Kasumi-1 (cell line): Measurements from ENCODE around the gene CTNNA3.
A peak's percentile ranks its signal among the peaks of the same experiment; 100 is the strongest.

Experiments used
- DNase-seq, 2 experiments: peaks; one replicate each; lab custom pipeline; 2025; lab: John Stamatoyannopoulos, UW

Gene CTNNA3

GRCh38 chr10:66537186-66537585, 1158.8 kb downstream of the CTNNA3 start:
- DNase-seq: no peak

GRCh38 chr10:66535439-66535838, 1160.6 kb downstream of the CTNNA3 start:
- DNase-seq: no peak

- DNase-seq: no peak
These were observed 1161.1 kb downstream of the CTNNA3 start for GRCh38 chr10:66534866-66535265.

GRCh38 chr10:66521506-66521905, 1174.5 kb downstream of the CTNNA3 start:
- DNase-seq: no peak

GRCh38 chr10:66519616-66520015, 1176.4 kb downstream of the CTNNA3 start:
- DNase-seq: no peak

DNA sequence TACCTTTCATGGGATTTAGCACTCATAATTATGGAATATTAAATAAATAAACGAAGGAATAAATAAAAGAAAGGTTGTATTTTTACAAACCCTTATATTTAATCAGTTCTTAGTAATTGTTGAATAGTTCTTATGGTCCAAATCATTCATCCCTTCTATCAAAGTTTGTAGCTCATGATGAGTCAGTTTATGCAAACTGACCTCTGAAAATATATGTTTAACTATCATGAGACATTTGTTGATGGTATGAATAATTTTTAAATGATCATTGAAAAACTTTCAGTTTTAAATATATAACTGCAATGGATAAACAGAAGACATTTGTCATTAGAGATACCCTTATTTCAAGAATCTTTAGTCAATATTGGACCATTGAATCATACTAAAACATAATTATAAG, 1181.3 kb downstream of the CTNNA3 start:
- no peak for DNase-seq

DNA sequence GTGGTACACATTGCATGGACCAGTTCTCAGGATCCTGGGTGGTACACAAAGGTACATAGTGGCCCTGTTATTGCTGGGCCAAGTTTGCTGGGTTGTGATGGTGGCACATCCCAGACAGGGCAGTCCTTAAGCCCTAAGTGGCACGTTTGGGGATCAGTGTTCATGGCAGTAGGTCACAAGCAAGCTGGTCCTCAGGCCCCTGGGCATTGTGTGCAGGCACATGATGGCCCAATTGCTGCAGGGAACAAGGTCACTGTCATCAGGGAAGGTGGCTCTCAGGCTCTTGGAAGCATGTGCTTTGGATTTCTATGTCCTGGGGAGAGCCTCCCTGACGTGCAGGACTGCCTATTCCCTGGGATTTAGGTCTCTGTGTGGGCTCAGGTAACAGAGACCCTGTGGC, 1182.5 kb downstream of the CTNNA3 start:
- DNase-seq: no peak

GRCh38 chr10:66505003-66505657, 1190.9 kb downstream of the CTNNA3 start:
- no peak for DNase-seq

DNA sequence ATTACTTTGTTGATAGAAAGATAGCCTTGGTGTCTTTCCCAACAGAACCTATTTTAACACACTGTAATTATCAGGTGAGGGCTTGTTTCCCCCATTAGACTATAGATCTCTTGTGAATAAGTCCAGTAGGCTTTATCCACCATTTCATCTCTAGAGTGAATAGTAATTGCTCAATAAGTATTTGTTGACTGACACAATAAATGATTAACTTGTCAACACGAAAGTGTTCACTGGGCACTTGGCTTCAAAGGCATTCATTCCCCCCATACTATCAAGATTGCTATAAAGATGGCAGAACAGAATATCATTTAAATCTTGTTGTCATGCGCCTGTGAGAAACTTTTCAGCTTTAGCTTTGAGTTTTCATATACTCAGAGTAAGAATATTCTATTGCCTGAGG, 1194.6 kb downstream of the CTNNA3 start:
- DNase-seq: no peak

DNA sequence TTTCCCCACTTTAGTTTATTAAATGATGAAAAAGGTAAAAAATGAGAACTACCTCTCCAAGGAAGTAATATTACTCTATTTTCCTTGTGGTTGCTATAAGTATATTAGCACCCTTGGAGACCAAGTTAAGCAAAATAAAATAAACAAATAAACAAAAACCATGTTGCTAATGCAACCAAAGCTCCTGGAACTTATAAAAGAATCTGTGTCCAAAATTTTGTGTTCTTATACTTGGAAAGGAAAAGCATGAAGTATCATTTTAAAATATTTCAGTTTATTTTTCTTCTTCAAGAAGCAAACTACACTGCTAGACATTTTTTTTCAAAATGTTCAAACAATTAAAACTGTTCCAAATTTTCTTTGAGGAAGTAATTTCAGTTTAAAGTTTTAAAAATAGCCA, 1212.0 kb downstream of the CTNNA3 start:
- no peak for DNase-seq

- no peak for DNase-seq
These were observed 1223.8 kb downstream of the CTNNA3 start for GRCh38 chr10:66472156-66472555.

DNA sequence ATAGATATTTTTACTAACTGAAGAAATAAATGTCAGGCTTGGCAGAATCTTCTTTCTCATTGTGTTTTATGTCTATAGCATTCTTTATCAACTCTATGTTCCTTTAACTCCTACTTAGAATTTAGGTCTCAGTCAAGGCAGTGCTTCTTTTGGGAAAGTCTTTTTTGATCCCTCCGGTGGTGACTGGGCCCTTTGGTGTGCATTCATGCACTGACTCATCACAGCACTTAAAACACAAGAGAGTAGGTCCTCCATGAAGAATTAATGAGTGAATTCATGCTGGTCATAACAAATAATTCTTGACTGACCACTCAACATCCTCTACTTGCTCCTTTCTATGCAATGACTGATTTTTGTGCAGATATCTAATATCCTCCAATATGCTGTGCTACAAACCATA, 1229.0 kb downstream of the CTNNA3 start:
- no peak for DNase-seq

DNA sequence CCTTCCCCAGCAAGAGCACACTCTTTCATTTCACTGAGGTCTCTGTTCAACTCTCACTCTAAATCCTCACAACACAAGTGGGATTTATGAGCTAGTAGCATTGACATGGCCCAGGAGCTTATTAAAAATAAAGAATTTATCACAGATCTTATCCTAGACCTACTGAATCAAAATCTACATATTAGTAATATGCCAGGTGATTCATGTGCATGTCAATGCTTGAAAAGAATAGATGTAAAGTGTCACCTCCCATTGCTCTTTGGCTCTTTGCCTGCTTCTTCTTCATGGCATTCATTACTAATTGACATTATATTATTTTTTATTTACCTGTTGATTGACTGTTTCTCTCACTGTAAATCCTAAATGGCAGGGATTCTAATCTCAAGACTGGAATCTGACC, 1229.4 kb downstream of the CTNNA3 start:
- no peak for DNase-seq

DNA sequence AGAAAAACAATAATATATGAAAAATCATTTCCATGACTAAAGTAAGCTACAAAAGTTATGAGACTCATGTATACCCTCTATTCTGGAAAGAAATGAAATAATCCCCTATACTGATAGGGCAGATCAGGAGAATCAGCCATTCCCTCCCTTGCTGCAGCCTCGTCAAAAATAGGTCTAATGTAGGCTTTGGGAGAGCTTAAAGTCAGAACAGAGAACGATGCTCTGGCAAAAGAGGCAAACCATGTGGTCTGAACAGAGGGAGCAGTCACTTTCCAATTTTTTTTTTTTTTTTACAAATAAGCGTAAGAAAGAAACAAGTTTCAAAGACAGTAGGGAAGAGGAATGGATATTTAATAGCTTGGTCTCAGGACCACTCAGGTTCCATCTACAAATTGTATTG, 1232.4 kb downstream of the CTNNA3 start:
- DNase-seq: no peak

GRCh38 chr10:66457629-66458028, 1238.4 kb downstream of the CTNNA3 start:
- no peak for DNase-seq

DNA sequence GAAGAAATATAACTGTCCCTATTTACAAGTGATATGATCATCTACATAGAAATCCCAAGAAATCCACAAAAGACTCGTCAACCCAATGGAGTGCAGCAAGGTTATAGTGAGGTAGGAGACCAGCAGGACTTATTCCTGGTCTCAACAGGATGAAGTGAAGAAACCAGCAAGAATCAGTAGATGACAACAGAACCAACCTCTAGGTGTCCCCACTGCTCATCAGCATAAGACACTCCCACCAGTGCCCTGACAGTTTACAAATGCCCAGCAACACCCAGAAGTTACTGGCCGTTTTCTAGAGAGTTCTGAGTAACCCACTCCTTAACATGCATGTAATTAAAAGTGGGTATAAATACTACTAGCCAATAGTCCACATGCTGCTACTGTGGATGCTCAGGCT, 1240.7 kb downstream of the CTNNA3 start:
- DNase-seq: peak in 1 of 2 experiments; percentile 12

DNA sequence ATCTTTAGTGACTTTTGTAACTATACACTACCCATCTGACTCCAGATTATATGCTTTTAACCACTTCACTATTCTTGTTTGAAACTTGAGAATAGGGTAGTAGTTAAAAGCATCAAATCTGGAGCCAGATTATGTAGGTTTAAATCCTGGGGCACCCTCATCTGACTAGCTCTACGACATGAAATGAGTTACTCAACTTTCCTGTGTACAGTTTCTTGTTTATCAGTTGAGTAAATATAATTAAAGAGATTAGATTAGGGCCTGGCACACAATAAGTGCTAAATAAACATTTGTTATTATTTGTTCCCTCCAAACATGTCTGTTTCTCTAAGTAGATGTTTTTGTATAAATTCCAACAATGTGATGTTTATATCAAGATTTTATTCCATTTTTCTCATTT, 1255.4 kb downstream of the CTNNA3 start:
- DNase-seq: no peak

GRCh38 chr10:66414943-66415342, 1281.1 kb downstream of the CTNNA3 start:
- DNase-seq: no peak

GRCh38 chr10:66405566-66405965, 1290.4 kb downstream of the CTNNA3 start:
- DNase-seq: no peak

GRCh38 chr10:66398669-66399068, 1297.3 kb downstream of the CTNNA3 start:
- no peak for DNase-seq

DNA sequence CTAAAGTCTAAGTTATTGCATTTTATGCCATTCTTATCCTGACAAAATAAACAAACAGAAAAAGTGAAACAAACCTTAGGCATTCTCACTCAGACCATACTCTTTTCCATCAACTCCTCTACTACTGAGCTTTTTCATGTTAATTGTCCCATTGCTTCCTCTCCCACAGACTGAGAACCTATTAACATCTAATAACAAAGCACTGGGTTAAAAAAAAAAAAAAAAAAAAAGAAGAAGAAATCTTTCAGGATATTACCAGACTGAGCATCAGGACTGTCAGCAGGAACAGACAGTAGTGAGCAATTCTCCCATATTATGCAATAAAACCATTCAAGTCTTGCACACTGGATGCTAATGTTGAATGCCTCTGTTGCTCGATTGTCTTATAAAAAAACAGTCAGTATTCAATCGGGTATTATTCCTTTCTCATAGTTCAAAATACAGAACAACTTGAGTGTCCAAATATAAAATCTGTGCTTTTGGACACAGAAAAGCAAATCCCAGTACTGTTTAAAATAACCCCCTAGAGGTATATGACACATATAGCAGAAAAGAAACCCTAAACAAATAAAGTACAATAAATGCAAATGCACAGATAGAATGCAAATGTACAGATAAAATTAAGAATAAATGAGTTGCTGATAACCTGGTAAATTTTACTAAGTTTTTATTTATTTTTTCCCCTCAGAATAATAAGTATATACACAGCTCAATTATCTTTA, 1301.5 kb downstream of the CTNNA3 start:
- peak in 1 of 2 experiments; percentile 8 for DNase-seq

DNA sequence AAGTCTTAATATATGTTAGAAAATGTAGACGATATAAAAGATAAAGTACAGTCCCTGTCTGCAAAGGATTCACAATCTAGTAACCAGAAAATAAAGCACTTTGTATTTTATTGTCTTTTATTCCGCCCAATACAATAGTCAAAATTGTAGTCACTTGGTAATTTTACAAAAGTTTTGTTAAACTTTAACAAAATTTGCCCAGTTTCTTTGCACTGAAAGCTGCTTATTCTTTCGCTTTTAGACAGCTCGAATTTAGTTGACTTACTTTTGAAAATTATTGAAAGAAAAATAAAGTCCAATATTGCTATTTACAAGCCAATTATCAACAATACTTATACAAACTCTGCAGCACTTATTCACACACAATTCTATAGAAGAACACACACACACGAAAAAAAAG, 1305.1 kb downstream of the CTNNA3 start:
- DNase-seq: no peak

- DNase-seq: no peak
These were observed 1315.0 kb downstream of the CTNNA3 start for GRCh38 chr10:66381045-66381444.
